Measurements from ENCODE around the gene PRG3. TPM values are rescaled to one million over a fixed set of nuclear protein-coding genes. Genes with fewer than 3 reads are reported as not detected.

The PRG3 gene
- total RNA-seq, 6 experiments from 2014 or later: not detected

DNA sequence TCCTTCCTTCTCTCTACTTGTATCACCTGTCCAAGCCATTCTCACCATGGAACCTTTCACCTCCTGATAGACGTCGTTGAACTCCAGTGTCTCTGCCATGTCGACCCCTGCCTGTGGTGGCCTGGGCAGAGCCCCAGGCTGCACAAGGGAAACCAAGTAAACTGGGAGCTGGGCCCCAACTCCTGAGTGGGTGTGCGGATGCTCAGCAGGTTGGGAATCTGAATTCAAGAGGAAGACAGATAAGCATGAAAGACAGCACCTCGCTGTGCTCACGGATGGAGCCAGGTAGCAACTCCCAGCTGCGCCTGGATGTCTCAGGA is 46.0 kb downstream of the PRG3 start:
- Histone ChIP-seq H3K9me3 (no peaks in the 10 kb centered on the region), H3K27me3 (no peaks in the 10 kb centered on the region), H3K4me3 (peak overlapping the region; percentile 75 to 85 (median 83)), H3K4me1 (peaks cover 0 to 14% (median 0%) of the 10 kb centered on the region in 4 donors), H3K36me3 (peaks cover 0 to 36% (median 13%) of the 10 kb centered on the region in 4 donors), H3K27ac (peak overlapping the region; percentile 60 to 83 (median 65))
- 2% methylated on average over 7 of the region's 7 CpGs for WGBS (ENCODE audit: insufficient coverage, low coverage, low lambda C conversion rate, missing lambda C conversion rate)
- DNase-seq: no peak
- TF ChIP-seq, protein P1, sequence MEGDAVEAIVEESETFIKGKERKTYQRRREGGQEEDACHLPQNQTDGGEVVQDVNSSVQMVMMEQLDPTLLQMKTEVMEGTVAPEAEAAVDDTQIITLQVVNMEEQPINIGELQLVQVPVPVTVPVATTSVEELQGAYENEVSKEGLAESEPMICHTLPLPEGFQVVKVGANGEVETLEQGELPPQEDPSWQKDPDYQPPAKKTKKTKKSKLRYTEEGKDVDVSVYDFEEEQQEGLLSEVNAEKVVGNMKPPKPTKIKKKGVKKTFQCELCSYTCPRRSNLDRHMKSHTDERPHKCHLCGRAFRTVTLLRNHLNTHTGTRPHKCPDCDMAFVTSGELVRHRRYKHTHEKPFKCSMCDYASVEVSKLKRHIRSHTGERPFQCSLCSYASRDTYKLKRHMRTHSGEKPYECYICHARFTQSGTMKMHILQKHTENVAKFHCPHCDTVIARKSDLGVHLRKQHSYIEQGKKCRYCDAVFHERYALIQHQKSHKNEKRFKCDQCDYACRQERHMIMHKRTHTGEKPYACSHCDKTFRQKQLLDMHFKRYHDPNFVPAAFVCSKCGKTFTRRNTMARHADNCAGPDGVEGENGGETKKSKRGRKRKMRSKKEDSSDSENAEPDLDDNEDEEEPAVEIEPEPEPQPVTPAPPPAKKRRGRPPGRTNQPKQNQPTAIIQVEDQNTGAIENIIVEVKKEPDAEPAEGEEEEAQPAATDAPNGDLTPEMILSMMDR (IDR thresholded peaks at IDR 0.05): no peak
- no peak for TF ChIP-seq POLR2A (IDR thresholded peaks at IDR 0.05)
- intact Hi-C loops (cut with DNase I): no loop called here
- no peak for ATAC-seq

DNA sequence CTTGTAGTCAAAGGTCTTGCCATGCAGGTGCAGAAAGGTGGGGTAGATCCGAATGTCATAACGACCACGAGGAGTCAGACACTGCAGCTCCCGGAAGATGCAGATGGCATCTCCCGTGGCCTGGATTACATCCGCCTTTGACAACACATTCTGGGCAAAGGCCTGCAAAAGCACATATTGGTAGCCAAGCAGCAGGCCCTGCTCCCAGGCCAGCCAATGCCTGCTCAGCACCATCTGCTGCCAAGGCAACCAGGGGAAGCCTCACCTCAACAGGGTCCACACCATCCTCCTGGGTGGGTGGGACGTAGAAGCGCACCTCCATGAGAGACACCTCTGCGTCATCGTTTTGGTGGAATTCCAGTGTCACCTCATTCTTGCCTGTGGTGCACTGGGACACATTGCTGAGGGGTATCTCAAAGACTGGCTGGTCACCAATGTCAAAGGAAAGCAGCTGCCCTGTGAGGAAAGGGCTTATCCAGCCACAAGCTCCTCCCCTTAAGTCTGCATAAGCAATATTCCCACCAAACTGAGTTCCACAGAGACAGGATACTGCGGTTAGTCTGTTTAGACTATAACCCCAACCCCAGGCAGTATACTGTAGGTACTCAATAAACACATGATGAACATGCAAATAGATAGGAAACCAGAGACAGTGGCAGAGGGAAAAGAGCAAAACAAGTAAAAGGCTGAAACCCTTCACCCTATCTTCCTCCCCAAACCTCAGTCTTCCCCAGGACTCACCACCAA is 48.1 kb downstream of the PRG3 start:
- TF ChIP-seq, protein P1 (IDR thresholded peaks at IDR 0.05): no peak
- no peak for TF ChIP-seq POLR2A (IDR thresholded peaks at IDR 0.05)
- no peak overlapping the region for H3K4me3 ChIP-seq
- DNase-seq: no peak
- peaks cover 0 to 14% (median 0%) of the 10 kb centered on the region in 4 donors for H3K4me1 ChIP-seq
- H3K27ac ChIP-seq: no peak overlapping the region
- peaks cover 0 to 56% (median 26%) of the 10 kb centered on the region in 4 donors for H3K36me3 ChIP-seq
- H3K27me3 ChIP-seq: no peaks in the 10 kb centered on the region
- 82% methylated on average over 1 of the region's 11 CpGs for WGBS (ENCODE audit: insufficient coverage, low coverage, low lambda C conversion rate, missing lambda C conversion rate)
- intact Hi-C loops (cut with DNase I): no loop called here
- ATAC-seq: no peak
- no peaks in the 10 kb centered on the region for H3K9me3 ChIP-seq

DNA sequence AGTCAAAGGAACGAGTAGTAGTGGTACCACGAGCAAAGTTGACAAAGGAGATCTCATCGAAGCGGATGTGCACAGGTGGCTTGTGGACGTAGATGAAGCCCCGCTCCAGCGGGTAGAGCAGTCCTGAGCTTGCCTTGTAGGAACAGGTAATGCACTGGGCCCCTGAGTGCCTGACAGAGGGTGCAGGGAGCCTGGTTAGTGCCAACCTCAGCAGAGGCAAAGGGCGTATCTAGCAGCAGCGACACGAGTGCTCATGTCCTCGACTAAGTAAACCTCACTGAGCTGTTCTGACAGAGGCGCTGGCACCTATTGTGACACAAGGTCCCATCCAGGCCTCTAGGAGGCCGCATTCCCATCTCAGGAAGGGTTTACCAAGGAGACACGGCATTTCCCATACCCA is 49.2 kb downstream of the PRG3 start:
- Histone ChIP-seq H3K4me3 (no peak overlapping the region), H3K27me3 (no peaks in the 10 kb centered on the region), H3K9me3 (no peaks in the 10 kb centered on the region), H3K4me1 (peaks cover 0 to 14% (median 0%) of the 10 kb centered on the region in 4 donors), H3K36me3 (peaks cover 0 to 67% (median 29%) of the 10 kb centered on the region in 4 donors), H3K27ac (no peak overlapping the region)
- DNase-seq: no peak
- TF ChIP-seq, protein P1 (IDR thresholded peaks at IDR 0.05): no peak
- TF ChIP-seq POLR2A (IDR thresholded peaks at IDR 0.05): no peak
- no peak for ATAC-seq
- intact Hi-C loops (cut with DNase I): no loop called here
- WGBS (ENCODE audit: insufficient coverage, low coverage, low lambda C conversion rate, missing lambda C conversion rate): 100% methylated on average over 4 of the region's 14 CpGs

DNA sequence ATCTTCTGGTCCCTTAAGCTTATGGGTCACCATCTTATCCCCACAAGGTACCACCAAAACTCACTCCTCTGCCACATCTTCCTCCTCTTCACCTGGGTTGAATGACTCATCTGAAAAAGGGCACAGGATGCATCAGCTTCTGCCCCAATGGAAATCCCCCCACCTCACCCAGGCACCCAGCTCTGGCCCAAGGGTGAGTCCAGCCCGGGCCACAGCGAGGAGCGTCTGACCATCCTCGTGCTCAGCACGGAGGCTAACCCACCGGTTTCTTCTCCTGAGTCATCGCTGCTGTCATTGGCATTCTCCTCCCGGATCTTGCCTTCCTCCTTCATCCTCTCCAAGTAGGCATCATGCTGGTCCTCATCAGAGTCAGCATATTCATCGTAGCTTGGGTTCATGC is 50.9 kb downstream of the PRG3 start:
- Histone ChIP-seq H3K4me3 (no peak overlapping the region), H3K27ac (no peak overlapping the region), H3K36me3 (peaks cover 0 to 70% (median 29%) of the 10 kb centered on the region in 4 donors), H3K27me3 (no peaks in the 10 kb centered on the region), H3K4me1 (peaks cover 0 to 21% (median 5%) of the 10 kb centered on the region in 4 donors), H3K9me3 (no peaks in the 10 kb centered on the region)
- no peak for ATAC-seq
- no peak for DNase-seq
- TF ChIP-seq, protein P1 (IDR thresholded peaks at IDR 0.05): no peak
- no peak for TF ChIP-seq POLR2A (IDR thresholded peaks at IDR 0.05)
- WGBS (ENCODE audit: insufficient coverage, low coverage, low lambda C conversion rate, missing lambda C conversion rate): 92% methylated on average over 8 of the region's 9 CpGs
- intact Hi-C loops (cut with DNase I): no loop called here

Data from right lobe of liver (tissue), 6 donors.